Measurements from ENCODE around the gene BBX.

Gene BBX

GRCh38 chr3:107775974-107776373 lies 253.2 kb downstream of the BBX start:
- intact Hi-C loops (cut with DNase I; ENCODE audit: low total_unique reads), result no loop called here
- H3K36me3 ChIP-seq, result peaks cover 18 to 36% (median 28%) of the 10 kb centered on the region in 3 donors

GRCh38 chr3:107781253-107781652 lies 258.5 kb downstream of the BBX start:
- no peak overlapping the region for H3K4me3 ChIP-seq
- no peaks in the 10 kb centered on the region for H3K9me3 ChIP-seq
- peaks cover 0 to 20% (median 5%) of the 10 kb centered on the region in 3 donors for H3K36me3 ChIP-seq
- intact Hi-C loops (cut with DNase I; ENCODE audit: low total_unique reads), result no loop called here
- DNase-seq, result no peak
- no peak overlapping the region for H3K27ac ChIP-seq
- no peak for TF ChIP-seq CTCF (IDR thresholded peaks at IDR 0.05)
- H3K27me3 ChIP-seq, result no peaks in the 10 kb centered on the region
- H3K4me1 ChIP-seq, result no peaks in the 10 kb centered on the region

More at GRCh38 chr3:107775974-107776373, 253.2 kb downstream of the BBX start:
- no peaks in the 10 kb centered on the region for H3K27me3 ChIP-seq
- H3K27ac ChIP-seq, result no peak overlapping the region
- no peak overlapping the region for H3K4me3 ChIP-seq
- no peak for TF ChIP-seq CTCF (IDR thresholded peaks at IDR 0.05)
- no peaks in the 10 kb centered on the region for H3K4me1 ChIP-seq
- no peak for DNase-seq
- H3K9me3 ChIP-seq, result no peaks in the 10 kb centered on the region

- Histone ChIP-seq H3K27me3 (no peaks in the 10 kb centered on the region), H3K27ac (no peak overlapping the region), H3K9me3 (no peaks in the 10 kb centered on the region), H3K4me3 (no peak overlapping the region), H3K4me1 (no peaks in the 10 kb centered on the region), H3K36me3 (peaks cover 0 to 19% (median 5%) of the 10 kb centered on the region in 3 donors)
- no peak for DNase-seq
- no peak for TF ChIP-seq CTCF (IDR thresholded peaks at IDR 0.05)
- intact Hi-C loops (cut with DNase I; ENCODE audit: low total_unique reads), result no loop called here
Observed at GRCh38 chr3:107782054-107782453, 259.3 kb downstream of the BBX start.

- no peak for DNase-seq
- intact Hi-C loops (cut with DNase I; ENCODE audit: low total_unique reads), result no loop called here
- no peak for TF ChIP-seq CTCF (IDR thresholded peaks at IDR 0.05)
- Histone ChIP-seq H3K36me3 (peaks cover 11 to 25% (median 24%) of the 10 kb centered on the region in 3 donors), H3K4me3 (no peak overlapping the region), H3K27me3 (no peaks in the 10 kb centered on the region), H3K27ac (no peak overlapping the region), H3K4me1 (peaks cover 0 to 23% (median 4%) of the 10 kb centered on the region in 4 donors), H3K9me3 (no peaks in the 10 kb centered on the region)
Observed at GRCh38 chr3:107790612-107791011, 267.9 kb downstream of the BBX start.

- no peak overlapping the region for H3K4me3 ChIP-seq
- no peak overlapping the region for H3K27ac ChIP-seq
- intact Hi-C loops (cut with DNase I; ENCODE audit: low total_unique reads), result no loop called here
- H3K27me3 ChIP-seq, result no peaks in the 10 kb centered on the region
- TF ChIP-seq CTCF (IDR thresholded peaks at IDR 0.05), result no peak
- DNase-seq, result no peak
- H3K4me1 ChIP-seq, result peaks cover 0 to 27% (median 8%) of the 10 kb centered on the region in 4 donors
- no peaks in the 10 kb centered on the region for H3K9me3 ChIP-seq
- H3K36me3 ChIP-seq, result peaks cover 11 to 25% (median 24%) of the 10 kb centered on the region in 3 donors
Observed at GRCh38 chr3:107791027-107791426, 268.3 kb downstream of the BBX start.

GRCh38 chr3:107791450-107791849 lies 268.7 kb downstream of the BBX start:
- peaks cover 11 to 25% (median 24%) of the 10 kb centered on the region in 3 donors for H3K36me3 ChIP-seq
- DNase-seq, result no peak
- no peaks in the 10 kb centered on the region for H3K27me3 ChIP-seq
- H3K4me1 ChIP-seq, result peaks cover 0 to 32% (median 12%) of the 10 kb centered on the region in 4 donors
- intact Hi-C loops (cut with DNase I; ENCODE audit: low total_unique reads), result no loop called here
- H3K4me3 ChIP-seq, result no peak overlapping the region
- TF ChIP-seq CTCF (IDR thresholded peaks at IDR 0.05), result no peak
- no peak overlapping the region for H3K27ac ChIP-seq
- no peaks in the 10 kb centered on the region for H3K9me3 ChIP-seq

All from tibial artery (tissue), 4 donors.